ENCODE measurements around the gene FAF1.

Gene FAF1

DNA sequence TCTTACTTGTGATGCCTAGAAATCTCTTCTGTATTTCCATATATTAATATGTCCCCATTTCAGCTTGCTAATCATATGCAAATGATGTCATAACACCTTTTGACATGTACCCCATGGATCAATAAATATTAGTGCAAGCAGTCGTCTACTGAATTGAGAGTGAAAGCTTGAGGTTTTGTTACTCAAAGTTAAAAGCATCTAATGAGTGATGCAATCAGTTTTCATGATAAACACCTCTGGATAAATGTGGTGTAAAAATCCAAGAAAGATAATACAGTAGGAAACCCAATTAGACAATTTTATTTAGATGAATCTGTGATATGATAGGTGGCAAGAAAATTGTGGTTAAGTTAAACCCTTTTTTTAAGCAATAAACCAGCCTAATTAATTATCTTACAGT is 395.6 kb downstream of the FAF1 start:
- no peak overlapping the region for H3K27ac ChIP-seq (ENCODE audit: extremely low read depth, low read depth, low read length)
- H3K4me1 ChIP-seq (ENCODE audit: control insufficient read depth, insufficient read depth, low read length) = no peaks in the 10 kb centered on the region
- ChIA-PET CTCF (no interaction called here), POLR2A (no interaction called here)
- peaks cover 0 to 26% of the 10 kb centered on the region in 2 experiments; a peak in 1 of 3 replicates for H3K36me3 ChIP-seq (ENCODE audit: control insufficient read depth in 2 of 2, insufficient read depth in 1 of 2, low read length in 2 of 2)
- TF ChIP-seq ZNF830 (tag by site-specific recombination; IDR thresholded peaks at IDR 0.05; ENCODE audit: low read depth) (no peak), ZNF24 (tag by site-specific recombination; IDR thresholded peaks at IDR 0.05) (no peak), ZNF223 (tag by site-specific recombination; IDR thresholded peaks at IDR 0.05) (no peak), HOXD13 (CRISPR knock-in tag; IDR thresholded peaks at IDR 0.05; ENCODE audit: borderline replicate concordance) (no peak), REPIN1 (tag by site-specific recombination; IDR thresholded peaks at IDR 0.05; ENCODE audit: low read depth) (no peak)
- no peak overlapping the region for H3K4me3 ChIP-seq (ENCODE audit: low read depth, low read length)
- H3K9me3 ChIP-seq (ENCODE audit: control insufficient read depth, insufficient read depth, low read depth, low read length) = no peaks in the 10 kb centered on the region

DNA sequence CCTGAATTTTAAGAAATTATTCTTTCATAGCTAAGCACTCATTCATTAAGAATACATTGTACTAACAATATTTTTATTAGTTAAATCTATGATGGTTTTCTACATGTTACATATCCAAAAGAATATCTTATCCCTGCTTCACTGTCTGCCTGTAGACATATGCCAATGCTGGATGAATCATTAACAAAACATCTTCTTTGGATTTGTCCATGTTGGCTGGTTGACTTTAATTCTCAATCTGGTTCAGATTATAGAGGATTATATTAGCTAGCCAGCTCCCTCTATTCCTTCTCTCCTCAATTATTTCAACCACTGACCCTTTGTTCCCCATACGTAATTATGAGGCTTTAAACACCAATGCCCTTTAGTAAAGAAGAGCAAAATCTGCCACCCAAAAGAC is 398.0 kb downstream of the FAF1 start:
- TF ChIP-seq ZNF10 (tag by site-specific recombination; IDR thresholded peaks at IDR 0.05) (no peak), ZNF433 (tag by site-specific recombination; IDR thresholded peaks at IDR 0.05; ENCODE audit: low read depth) (no peak), SCRT1 (tag by site-specific recombination; IDR thresholded peaks at IDR 0.05; ENCODE audit: borderline replicate concordance) (no peak), BCL11B (tag by site-specific recombination; IDR thresholded peaks at IDR 0.05; ENCODE audit: low read depth) (no peak)
- TF ChIP-seq, protein P1, sequence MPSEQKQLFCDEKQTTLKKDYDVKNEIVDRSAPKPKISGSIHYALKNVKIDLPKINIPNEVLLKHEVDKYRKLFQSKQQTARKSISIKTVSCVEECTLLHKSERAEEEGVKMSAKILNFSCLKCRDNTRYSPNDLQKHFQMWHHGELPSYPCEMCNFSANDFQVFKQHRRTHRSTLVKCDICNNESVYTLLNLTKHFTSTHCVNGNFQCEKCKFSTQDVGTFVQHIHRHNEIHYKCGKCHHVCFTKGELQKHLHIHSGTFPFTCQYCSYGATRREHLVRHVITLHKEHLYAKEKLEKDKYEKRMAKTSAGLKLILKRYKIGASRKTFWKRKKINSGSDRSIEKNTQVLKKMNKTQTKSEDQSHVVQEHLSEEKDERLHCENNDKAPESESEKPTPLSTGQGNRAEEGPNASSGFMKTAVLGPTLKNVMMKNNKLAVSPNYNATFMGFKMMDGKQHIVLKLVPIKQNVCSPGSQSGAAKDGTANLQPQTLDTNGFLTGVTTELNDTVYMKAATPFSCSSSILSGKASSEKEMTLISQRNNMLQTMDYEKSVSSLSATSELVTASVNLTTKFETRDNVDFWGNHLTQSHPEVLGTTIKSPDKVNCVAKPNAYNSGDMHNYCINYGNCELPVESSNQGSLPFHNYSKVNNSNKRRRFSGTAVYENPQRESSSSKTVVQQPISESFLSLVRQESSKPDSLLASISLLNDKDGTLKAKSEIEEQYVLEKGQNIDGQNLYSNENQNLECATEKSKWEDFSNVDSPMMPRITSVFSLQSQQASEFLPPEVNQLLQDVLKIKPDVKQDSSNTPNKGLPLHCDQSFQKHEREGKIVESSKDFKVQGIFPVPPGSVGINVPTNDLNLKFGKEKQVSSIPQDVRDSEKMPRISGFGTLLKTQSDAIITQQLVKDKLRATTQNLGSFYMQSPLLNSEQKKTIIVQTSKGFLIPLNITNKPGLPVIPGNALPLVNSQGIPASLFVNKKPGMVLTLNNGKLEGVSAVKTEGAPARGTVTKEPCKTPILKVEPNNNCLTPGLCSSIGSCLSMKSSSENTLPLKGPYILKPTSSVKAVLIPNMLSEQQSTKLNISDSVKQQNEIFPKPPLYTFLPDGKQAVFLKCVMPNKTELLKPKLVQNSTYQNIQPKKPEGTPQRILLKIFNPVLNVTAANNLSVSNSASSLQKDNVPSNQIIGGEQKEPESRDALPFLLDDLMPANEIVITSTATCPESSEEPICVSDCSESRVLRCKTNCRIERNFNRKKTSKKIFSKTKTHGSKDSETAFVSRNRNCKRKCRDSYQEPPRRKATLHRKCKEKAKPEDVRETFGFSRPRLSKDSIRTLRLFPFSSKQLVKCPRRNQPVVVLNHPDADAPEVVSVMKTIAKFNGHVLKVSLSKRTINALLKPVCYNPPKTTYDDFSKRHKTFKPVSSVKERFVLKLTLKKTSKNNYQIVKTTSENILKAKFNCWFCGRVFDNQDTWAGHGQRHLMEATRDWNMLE (tag by site-specific recombination; conservative IDR thresholded peaks at IDR 0.05; ENCODE audit: low read depth) = no peak
- Histone ChIP-seq H3K9me3 (ENCODE audit: control insufficient read depth, insufficient read depth, low read depth, low read length) (no peaks in the 10 kb centered on the region), H3K4me3 (ENCODE audit: low read depth, low read length) (no peak overlapping the region), H3K36me3 (ENCODE audit: control insufficient read depth in 2 of 2, insufficient read depth in 1 of 2, low read length in 2 of 2) (peaks cover 0 to 26% of the 10 kb centered on the region in 2 experiments; a peak in 1 of 3 replicates), H3K4me1 (ENCODE audit: control insufficient read depth, insufficient read depth, low read length) (no peaks in the 10 kb centered on the region), H3K27ac (ENCODE audit: extremely low read depth, low read depth, low read length) (no peak overlapping the region)
- CTCF ChIA-PET = no interaction called here
- POLR2A ChIA-PET = no interaction called here

DNA sequence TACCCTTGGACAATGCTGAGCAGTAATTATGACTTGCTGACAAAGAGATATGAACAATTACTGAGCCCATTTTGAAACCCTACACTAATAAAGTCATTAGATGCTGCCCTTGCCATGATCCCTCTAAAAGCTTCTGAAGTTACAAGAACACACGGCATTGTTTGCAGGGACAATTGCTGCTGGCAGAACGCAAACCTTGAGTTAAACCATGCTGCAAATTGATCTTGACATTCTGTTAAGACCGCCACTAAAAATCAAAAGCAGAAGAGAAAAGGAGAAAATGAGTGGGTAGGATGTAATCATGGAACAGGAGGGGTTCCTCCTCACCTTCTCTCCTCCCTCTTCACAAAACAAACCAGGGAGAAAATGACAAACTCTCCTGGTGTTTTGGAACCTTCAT is 400.6 kb downstream of the FAF1 start:
- no peaks in the 10 kb centered on the region for H3K4me1 ChIP-seq (ENCODE audit: control insufficient read depth, insufficient read depth, low read length)
- POLR2A ChIA-PET = interaction anchor here (0.8 kb wide), 1 partner anchor 449 kb away, joined by 4 read pairs; no protein-coding TSS in a partner anchor
- H3K36me3 ChIP-seq (ENCODE audit: control insufficient read depth in 2 of 2, insufficient read depth in 1 of 2, low read length in 2 of 2) = peaks cover 0 to 17% of the 10 kb centered on the region in 2 experiments; a peak in 2 of 3 replicates
- no peak overlapping the region for H3K27ac ChIP-seq (ENCODE audit: extremely low read depth, low read depth, low read length)
- TF ChIP-seq ZNF366 (tag by site-specific recombination; conservative IDR thresholded peaks at IDR 0.05) = no peak
- TF ChIP-seq KLF10 (tag by site-specific recombination; IDR thresholded peaks at IDR 0.05) = no peak
- no peak for TF ChIP-seq ZNF658 (tag by site-specific recombination; IDR thresholded peaks at IDR 0.05)
- no peak for TF ChIP-seq ZNF335 (tag by site-specific recombination; conservative IDR thresholded peaks at IDR 0.05)
- TF ChIP-seq, protein P2, sequence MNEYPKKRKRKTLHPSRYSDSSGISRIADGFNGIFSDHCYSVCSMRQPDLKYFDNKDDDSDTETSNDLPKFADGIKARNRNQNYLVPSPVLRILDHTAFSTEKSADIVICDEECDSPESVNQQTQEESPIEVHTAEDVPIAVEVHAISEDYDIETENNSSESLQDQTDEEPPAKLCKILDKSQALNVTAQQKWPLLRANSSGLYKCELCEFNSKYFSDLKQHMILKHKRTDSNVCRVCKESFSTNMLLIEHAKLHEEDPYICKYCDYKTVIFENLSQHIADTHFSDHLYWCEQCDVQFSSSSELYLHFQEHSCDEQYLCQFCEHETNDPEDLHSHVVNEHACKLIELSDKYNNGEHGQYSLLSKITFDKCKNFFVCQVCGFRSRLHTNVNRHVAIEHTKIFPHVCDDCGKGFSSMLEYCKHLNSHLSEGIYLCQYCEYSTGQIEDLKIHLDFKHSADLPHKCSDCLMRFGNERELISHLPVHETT (tag by site-specific recombination; IDR thresholded peaks at IDR 0.05) = no peak
- CTCF ChIA-PET = interaction anchor here (0.8 kb wide), 1 partner anchor 12 kb away, joined by 3 read pairs; no protein-coding TSS in a partner anchor
- no peak overlapping the region for H3K4me3 ChIP-seq (ENCODE audit: low read depth, low read length)
- no peaks in the 10 kb centered on the region for H3K9me3 ChIP-seq (ENCODE audit: control insufficient read depth, insufficient read depth, low read depth, low read length)

Measured in HEK293 (cell line).